Measurements from ENCODE around the gene LRIT2.
"Not testable (repeated sequence)": the region's sequence is repeated elsewhere in the genome, so short reads cannot be mapped to it uniquely, and the experiment has no call there.

The LRIT2 gene

GRCh38 chr10:84180386-84180785 lies 45.0 kb downstream of the LRIT2 start:
- DNase-seq: not testable (repeated sequence)

- no peak for DNase-seq
These were observed 46.2 kb downstream of the LRIT2 start for GRCh38 chr10:84179059-84179710.

- no peak for DNase-seq
These were observed 47.2 kb downstream of the LRIT2 start for GRCh38 chr10:84178160-84178609.

GRCh38 chr10:84177541-84178141 lies 47.7 kb downstream of the LRIT2 start:
- DNase-seq: no peak

GRCh38 chr10:84176836-84177474 lies 48.4 kb downstream of the LRIT2 start:
- no peak for DNase-seq

DNA sequence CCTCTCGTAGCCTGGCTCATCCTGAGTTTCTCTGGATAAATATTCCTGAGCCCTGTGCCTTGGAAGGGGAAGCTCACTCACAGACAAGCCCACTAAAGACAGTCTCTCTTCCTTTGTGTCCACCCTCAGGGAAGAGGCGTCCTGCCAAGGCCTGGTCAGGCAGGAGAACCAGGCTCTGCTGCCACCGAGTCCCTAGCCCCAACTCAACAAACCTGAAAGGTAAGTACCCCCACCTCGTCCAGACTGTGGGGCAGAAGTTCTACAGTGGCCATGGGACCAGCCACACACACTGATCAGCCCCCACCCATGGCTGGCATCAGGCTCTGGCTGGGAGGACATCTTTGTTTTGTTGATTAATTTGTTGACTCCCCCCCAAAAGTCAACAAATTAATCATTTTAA lies 49.0 kb downstream of the LRIT2 start:
- DNase-seq: no peak

GRCh38 chr10:84175436-84175835 lies 49.9 kb downstream of the LRIT2 start:
- DNase-seq: no peak

DNA sequence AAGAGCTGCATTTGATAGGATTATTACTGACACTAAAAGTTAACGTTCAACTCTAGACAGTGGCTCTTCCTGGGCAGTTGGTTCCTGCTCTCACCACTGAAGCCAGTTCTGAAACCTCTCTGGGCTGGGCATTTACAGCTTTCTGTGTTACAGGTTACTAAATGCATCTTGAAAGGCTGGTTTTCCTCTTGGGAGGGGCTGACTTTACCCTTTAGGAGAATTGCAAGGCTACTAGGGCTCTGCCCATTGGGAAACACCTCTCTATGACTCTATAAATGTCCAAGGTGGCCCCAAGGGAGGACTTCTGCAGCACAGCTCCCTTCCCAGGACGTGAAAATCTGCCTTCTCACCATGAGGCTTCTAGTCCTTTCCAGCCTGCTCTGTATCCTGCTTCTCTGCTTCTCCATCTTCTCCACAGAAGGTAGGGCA lies 51.8 kb downstream of the LRIT2 start, which contains the start of gene GPR15LG:
Gene GPR15LG, plus strand, starts transcription at position 301 of the 429 bp plus-strand sequence. Its CDS starts 51 bp downstream, at position 352.
- DNase-seq: no peak

GRCh38 chr10:84172467-84173356 lies 52.6 kb downstream of the LRIT2 start:
- DNase-seq: no peak

DNA sequence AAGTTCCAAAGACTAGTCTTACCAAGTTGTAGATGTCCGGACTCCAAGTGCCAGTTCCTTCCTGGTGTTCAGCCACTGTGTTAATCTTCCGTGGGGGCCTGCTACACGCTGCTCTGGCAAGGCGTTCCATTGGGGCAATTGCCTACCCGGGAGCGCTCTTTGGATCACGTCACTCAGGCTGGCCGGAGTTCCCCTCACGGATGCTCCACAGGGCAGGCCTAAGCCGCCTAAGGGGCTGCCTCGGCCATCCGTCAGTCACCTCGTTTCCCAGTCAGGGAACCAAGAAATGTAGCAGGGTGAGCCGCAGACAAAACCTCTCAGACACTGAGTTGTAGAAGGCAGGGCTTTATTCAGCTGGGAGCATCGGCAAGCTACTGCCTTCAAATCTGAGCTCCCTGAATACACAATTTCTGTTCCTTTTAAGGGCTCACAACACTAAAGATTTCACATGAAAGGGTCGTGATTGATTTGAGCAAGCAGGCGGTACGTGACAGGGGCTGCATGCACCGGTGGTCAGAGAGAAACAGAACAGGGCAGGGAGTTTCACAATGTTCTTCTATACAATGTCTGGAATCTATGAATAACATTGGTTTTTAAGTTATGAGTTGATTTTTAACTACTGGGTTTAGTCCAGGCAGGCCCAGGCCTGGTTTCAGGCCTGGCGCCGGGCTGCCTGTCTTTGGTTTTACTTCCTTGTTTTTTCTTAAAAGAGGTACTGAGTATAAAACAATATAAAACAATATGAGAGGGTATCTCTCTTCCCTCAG lies 53.5 kb downstream of the LRIT2 start:
- not testable (repeated sequence) for DNase-seq

DNA sequence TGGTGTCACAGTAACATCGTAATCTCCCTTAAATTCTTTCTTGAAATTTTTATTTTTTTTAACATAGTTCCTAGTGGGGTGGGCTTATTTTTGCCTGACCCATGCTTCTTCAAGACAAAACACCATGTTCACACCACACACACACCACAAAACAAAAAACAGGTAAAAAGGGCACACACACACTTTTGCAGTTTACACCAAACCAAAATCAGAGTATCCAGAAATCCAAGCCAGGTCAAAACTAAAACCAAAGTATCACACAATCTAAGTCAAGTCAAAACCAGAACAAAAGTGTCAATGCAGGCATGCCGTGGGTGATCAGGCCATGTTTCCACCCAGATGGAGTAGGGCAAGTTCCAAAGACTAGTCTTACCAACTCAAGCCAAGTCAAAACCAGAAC lies 54.1 kb downstream of the LRIT2 start:
- not testable (repeated sequence) for DNase-seq

All from T1000 (cell line).